AG09309 (cell line): Measurements from ENCODE around the gene RNF186.

ENCODE experiments used
- DNase-seq: peaks from one replicate; pipeline ENCODE4 v3.0.0-alpha.2; 2010; ENCODE audit warnings: low read depth
- H3K4me3 ChIP-seq: 2 replicates; pipeline ENCODE4 v1.5.1; 2011; ENCODE audit warnings: mild to moderate bottlenecking, low read depth, low read length, moderate library complexity; ENCODE audit not compliant: control insufficient read depth
- TF ChIP-seq, protein P1 (sequence below): IDR thresholded peaks from 2 replicates; pipeline ENCODE4 v1.5.1; 2011; ENCODE audit warnings: mild to moderate bottlenecking, low read depth, low read length, inconsistent platforms; ENCODE audit not compliant: insufficient read depth, control insufficient read depth; ENCODE audit errors: missing control alignments

RNF186 gene

GRCh38 chr1:19845555-19845954 lies 30.5 kb upstream of the RNF186 start:
- DNase-seq, result no peak
- no peak overlapping the region for H3K4me3 ChIP-seq
- TF ChIP-seq, protein P1, sequence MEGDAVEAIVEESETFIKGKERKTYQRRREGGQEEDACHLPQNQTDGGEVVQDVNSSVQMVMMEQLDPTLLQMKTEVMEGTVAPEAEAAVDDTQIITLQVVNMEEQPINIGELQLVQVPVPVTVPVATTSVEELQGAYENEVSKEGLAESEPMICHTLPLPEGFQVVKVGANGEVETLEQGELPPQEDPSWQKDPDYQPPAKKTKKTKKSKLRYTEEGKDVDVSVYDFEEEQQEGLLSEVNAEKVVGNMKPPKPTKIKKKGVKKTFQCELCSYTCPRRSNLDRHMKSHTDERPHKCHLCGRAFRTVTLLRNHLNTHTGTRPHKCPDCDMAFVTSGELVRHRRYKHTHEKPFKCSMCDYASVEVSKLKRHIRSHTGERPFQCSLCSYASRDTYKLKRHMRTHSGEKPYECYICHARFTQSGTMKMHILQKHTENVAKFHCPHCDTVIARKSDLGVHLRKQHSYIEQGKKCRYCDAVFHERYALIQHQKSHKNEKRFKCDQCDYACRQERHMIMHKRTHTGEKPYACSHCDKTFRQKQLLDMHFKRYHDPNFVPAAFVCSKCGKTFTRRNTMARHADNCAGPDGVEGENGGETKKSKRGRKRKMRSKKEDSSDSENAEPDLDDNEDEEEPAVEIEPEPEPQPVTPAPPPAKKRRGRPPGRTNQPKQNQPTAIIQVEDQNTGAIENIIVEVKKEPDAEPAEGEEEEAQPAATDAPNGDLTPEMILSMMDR, result no peak

DNA sequence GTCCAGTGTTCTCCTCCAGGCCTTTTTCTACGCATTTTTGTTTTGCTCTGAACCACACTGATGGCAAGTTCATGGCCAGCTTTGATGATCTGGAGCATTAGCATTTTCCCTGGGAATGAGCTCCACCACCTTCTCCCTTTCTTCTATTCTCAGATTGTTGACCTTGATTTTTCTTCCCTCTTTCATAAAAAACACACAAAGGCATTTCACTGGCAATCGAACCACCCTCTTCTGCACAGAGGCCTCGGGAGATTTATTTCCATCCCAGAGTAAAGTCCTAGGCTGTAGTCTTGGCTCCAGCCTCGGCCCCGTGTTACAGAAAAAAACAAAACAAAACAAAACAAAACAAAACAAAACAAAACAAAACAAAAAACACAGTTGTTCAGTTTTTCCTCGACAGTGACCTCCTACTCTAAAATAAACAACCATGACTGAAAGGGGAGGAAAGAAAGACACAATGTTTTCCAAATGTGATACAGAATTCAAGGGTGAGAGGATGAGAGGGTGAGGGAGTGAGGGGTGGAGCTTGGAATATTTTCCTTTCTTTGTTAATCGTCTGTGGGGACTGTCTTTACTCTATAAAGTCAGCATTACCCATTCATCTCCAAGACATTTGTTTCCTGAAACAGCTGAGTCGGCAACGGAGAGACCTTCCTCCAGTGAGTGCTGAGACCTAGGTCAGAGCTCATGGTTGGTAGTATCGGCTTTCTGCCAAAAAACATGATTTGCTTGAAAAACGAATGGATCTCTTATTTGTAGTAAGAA lies 29.8 kb upstream of the RNF186 start:
- TF ChIP-seq, protein P1, result no peak
- no peak overlapping the region for H3K4me3 ChIP-seq
- DNase-seq, result no peak

DNA sequence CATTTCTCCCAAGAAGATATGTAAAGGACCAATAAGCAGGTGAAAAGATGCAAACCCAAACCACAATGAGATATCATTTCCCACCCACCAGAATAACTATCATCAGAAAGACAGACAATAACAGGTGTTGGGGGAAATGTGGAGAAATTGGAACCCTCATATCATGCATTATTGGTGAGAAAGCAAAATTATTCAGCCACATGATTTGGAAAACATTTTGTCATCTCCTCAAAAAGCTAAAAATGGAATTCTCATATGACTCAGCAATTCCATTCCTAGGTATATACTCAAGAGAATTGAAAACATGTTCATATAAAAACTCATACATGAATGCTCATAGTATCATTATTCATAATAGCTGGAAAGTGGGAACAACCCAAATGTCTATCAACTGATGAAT lies 25.1 kb upstream of the RNF186 start:
- no peak overlapping the region for H3K4me3 ChIP-seq
- TF ChIP-seq, protein P1, result no peak
- DNase-seq, result no peak

GRCh38 chr1:19837866-19838265 lies 22.8 kb upstream of the RNF186 start:
- TF ChIP-seq, protein P1, result no peak
- no peak overlapping the region for H3K4me3 ChIP-seq
- no peak for DNase-seq

- DNase-seq, result no peak
- TF ChIP-seq, protein P1, result no peak
- H3K4me3 ChIP-seq, result no peak overlapping the region
Measured at GRCh38 chr1:19835578-19835977, 20.5 kb upstream of the RNF186 start.

GRCh38 chr1:19831441-19831840 lies 16.4 kb upstream of the RNF186 start:
- TF ChIP-seq, protein P1, result no peak
- H3K4me3 ChIP-seq, result no peak overlapping the region
- no peak for DNase-seq
